Subcutaneous adipose tissue (tissue), 4 donors: ENCODE measurements around the gene LOX. TPM values are rescaled to one million over a fixed set of nuclear protein-coding genes. Genes with fewer than 3 reads are reported as not detected.

ENCODE experiments used
- CTCF ChIP-seq: fragments of 450-650 bp; IDR thresholded peaks from one replicate; pipeline ENCODE4 v1.5.1; 2016; ENCODE audit warnings: low read depth, mild to moderate bottlenecking, control low read depth, antibody characterized with exemption, moderate library complexity
- total RNA-seq, 4 donors: library from RNA; depleted of rRNA; stranded (reverse); fragments of >200 nt; gene quantifications; one replicate each; pipeline ENCODE4 v1.1.0, GENCODE V29; 2016

LOX gene
- total RNA-seq, 4 donors from 2014 or later, result 22.2 to 161 (median 73.2) TPM

- TF ChIP-seq CTCF, result no peak
Measured at GRCh38 chr5:122040636-122041302, 37.3 kb downstream of the LOX start.

GRCh38 chr5:122036326-122036725, 41.7 kb downstream of the LOX start:
- TF ChIP-seq CTCF, result no peak

GRCh38 chr5:122035913-122036312, 42.1 kb downstream of the LOX start:
- TF ChIP-seq CTCF, result no peak

- TF ChIP-seq CTCF, result no peak
Measured at GRCh38 chr5:122031836-122032235, 46.2 kb downstream of the LOX start.

GRCh38 chr5:122030251-122030650, 47.8 kb downstream of the LOX start:
- TF ChIP-seq CTCF, result no peak

- TF ChIP-seq CTCF, result no peak
Measured at GRCh38 chr5:122029818-122030217, 48.2 kb downstream of the LOX start.

- no peak for TF ChIP-seq CTCF
Measured at GRCh38 chr5:122022966-122023365, 55.1 kb downstream of the LOX start.
